ENCODE results near the gene CENPX.

CENPX gene

DNA sequence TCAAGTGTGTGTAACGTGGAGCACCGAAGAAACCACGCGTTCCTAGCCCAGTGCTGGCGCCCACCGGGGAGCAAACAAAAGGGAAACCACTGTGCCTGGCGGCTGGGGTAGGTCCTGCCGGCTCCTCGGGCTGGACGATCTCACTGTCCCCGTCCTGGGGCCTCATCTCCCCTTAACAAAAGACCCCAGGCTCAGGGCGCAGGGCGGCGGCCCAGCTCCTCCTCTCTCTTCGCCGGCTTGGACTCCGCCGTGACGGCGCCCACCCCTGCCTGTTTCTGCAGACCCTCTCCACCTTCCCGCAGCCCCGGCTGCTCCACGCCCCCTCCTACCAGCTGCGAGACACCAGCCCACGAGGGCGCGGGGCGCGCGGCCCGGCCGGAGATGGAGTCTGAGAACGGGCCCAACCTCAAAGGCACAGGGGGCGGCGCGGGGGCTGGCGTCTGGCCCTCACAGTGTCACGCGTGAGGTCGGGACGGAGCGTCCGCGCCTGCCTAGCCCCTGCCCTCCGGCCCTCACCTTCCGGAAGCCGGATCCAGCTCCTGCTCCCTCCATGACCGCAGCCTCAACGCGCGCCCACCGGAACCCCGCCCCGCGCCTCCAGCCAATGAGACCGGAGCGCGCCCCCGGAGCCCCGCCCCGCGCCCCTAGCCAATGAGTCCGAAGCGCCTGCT, at the start of gene CENPX:
Gene CENPX, minus strand, starts transcription at position 569 of the 671 bp plus-strand sequence. Its CDS starts 17 bp downstream, at position 552.
- Histone ChIP-seq H3K36me3 (ENCODE audit: control insufficient read depth, low read depth, low read length) (peaks cover 6% of the 10 kb centered on the region), H3K9me3 (ENCODE audit: control insufficient read depth, low read depth, low read length) (no peaks in the 10 kb centered on the region), H3K9ac (ENCODE audit: low read length) (peak within 1 kb of the TSS; percentile 84), H3K4me1 (ENCODE audit: control insufficient read depth, low read depth, low read length) (peaks cover 5% of the 10 kb centered on the region), H3K4me3 (ENCODE audit: low read length) (peak within 1 kb of the TSS; percentile 90), H3K27me3 (ENCODE audit: control insufficient read depth, insufficient read depth, low read length) (no peaks in the 10 kb centered on the region), H3K27ac (ENCODE audit: low read length) (no peak within 1 kb of the TSS)

DNA sequence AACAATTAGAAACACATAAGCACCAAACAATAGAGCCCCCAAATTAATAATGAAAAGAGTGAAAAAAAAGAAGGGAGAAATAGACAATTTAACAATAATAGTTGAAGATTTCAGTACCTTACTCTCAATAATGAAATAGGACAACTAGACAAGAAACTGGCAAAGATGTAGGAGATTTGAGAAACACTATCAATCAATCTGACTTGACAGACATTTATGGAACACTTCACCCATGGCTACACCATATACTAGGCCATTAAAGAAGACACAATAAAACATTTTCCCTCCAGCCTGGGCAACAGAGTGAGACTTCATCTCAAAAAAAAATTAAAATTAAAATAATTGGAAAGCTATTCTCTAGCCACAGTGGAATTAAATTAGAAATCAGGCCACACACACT, 47.9 kb upstream of the CENPX start:
- Histone ChIP-seq H3K4me1 (ENCODE audit: control insufficient read depth, low read depth, low read length) (no peaks in the 10 kb centered on the region), H3K9me3 (ENCODE audit: control insufficient read depth, low read depth, low read length) (no peaks in the 10 kb centered on the region), H3K9ac (ENCODE audit: low read length) (no peak overlapping the region), H3K27ac (ENCODE audit: low read length) (no peak overlapping the region), H3K36me3 (ENCODE audit: control insufficient read depth, low read depth, low read length) (no peaks in the 10 kb centered on the region), H3K27me3 (ENCODE audit: control insufficient read depth, insufficient read depth, low read length) (peaks cover 6% of the 10 kb centered on the region), H3K4me3 (ENCODE audit: low read length) (no peak overlapping the region)

GRCh38 chr17:82065638-82066303, 43.1 kb upstream of the CENPX start, which contains the start of gene DUS1L:
DUS1L (minus strand) TSS chr17:82065804; CDS start chr17:82065059, 745 bp downstream.
- no peak within 1 kb of the TSS for H3K27ac ChIP-seq (ENCODE audit: low read length)
- peaks cover 4% of the 10 kb centered on the region for H3K27me3 ChIP-seq (ENCODE audit: control insufficient read depth, insufficient read depth, low read length)
- no peaks in the 10 kb centered on the region for H3K4me1 ChIP-seq (ENCODE audit: control insufficient read depth, low read depth, low read length)
- H3K9ac ChIP-seq (ENCODE audit: low read length), result peak within 1 kb of the TSS; percentile 62
- peak within 1 kb of the TSS; percentile 75 for H3K4me3 ChIP-seq (ENCODE audit: low read length)
- H3K9me3 ChIP-seq (ENCODE audit: control insufficient read depth, low read depth, low read length), result no peaks in the 10 kb centered on the region
- peaks cover 14% of the 10 kb centered on the region for H3K36me3 ChIP-seq (ENCODE audit: control insufficient read depth, low read depth, low read length)

DNA sequence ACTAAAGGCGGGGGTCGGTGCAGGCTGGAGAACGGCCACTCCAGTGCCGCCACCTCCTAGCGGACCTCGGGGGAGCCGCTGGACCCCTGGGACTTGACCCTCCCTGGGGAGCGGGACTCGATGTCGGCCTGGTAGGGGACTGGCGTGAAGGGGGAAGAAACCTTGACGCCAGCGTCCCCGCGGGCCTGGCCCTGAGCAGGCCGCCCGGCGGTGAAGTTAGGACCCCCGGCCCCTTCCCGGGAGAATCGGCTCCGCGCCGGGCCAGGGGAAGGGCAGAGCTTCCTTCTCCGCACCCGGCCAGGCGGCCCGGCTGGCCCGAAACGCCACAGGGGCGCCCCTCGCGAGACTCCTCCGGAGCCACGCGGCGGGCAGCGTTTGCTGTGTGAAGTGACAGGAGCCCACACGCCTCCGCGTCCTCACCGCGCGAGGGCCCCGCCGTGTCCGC, 42.5 kb upstream of the CENPX start:
- Histone ChIP-seq H3K9me3 (ENCODE audit: control insufficient read depth, low read depth, low read length) (no peaks in the 10 kb centered on the region), H3K27ac (ENCODE audit: low read length) (no peak overlapping the region), H3K4me3 (ENCODE audit: low read length) (peak overlapping the region; percentile 75), H3K36me3 (ENCODE audit: control insufficient read depth, low read depth, low read length) (peaks cover 20% of the 10 kb centered on the region), H3K4me1 (ENCODE audit: control insufficient read depth, low read depth, low read length) (no peaks in the 10 kb centered on the region), H3K9ac (ENCODE audit: low read length) (peak overlapping the region; percentile 62), H3K27me3 (ENCODE audit: control insufficient read depth, insufficient read depth, low read length) (no peaks in the 10 kb centered on the region)

DNA sequence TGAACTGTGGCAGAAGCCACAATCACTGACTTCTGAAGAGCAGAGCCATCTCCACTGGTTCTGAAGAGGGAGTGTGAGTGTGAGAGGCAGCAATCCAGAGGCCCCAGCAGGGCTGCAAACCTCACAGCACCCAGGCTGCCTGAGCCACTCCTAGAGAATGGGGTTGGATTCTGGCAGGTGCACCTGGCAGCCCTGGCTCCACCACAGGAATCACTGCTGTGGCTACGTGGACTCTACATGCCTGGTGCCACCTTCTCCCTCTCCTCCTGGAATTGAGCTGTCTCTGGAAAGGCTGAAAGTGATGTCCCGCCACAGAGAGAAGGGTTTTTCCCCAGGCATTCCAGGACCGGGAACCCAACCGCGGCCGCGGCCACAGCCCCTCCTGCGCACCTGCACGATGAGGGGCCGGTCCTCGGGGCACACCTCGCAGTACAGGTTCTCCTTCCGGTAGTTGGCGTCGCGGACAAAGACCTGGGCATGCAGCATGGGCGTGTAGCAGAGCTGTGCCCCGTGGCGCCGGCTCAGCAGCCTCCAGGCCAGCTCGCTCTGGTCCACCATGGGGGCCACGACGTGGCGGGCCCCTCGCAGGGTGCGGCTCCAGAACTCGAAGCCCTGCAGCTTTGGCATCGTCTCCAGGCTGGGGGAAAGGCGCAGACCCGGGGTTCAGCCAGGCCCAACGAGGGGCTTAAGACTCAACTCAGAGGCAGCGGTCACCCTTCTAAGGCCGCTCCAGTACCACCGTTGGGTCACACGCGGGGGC, 41.9 kb upstream of the CENPX start:
- peaks cover 23% of the 10 kb centered on the region for H3K36me3 ChIP-seq (ENCODE audit: control insufficient read depth, low read depth, low read length)
- H3K27ac ChIP-seq (ENCODE audit: low read length), result no peak overlapping the region
- H3K4me3 ChIP-seq (ENCODE audit: low read length), result peak overlapping the region; percentile 75
- H3K9me3 ChIP-seq (ENCODE audit: control insufficient read depth, low read depth, low read length), result no peaks in the 10 kb centered on the region
- H3K9ac ChIP-seq (ENCODE audit: low read length), result peak overlapping the region; percentile 62
- no peaks in the 10 kb centered on the region for H3K4me1 ChIP-seq (ENCODE audit: control insufficient read depth, low read depth, low read length)
- no peaks in the 10 kb centered on the region for H3K27me3 ChIP-seq (ENCODE audit: control insufficient read depth, insufficient read depth, low read length)

DNA sequence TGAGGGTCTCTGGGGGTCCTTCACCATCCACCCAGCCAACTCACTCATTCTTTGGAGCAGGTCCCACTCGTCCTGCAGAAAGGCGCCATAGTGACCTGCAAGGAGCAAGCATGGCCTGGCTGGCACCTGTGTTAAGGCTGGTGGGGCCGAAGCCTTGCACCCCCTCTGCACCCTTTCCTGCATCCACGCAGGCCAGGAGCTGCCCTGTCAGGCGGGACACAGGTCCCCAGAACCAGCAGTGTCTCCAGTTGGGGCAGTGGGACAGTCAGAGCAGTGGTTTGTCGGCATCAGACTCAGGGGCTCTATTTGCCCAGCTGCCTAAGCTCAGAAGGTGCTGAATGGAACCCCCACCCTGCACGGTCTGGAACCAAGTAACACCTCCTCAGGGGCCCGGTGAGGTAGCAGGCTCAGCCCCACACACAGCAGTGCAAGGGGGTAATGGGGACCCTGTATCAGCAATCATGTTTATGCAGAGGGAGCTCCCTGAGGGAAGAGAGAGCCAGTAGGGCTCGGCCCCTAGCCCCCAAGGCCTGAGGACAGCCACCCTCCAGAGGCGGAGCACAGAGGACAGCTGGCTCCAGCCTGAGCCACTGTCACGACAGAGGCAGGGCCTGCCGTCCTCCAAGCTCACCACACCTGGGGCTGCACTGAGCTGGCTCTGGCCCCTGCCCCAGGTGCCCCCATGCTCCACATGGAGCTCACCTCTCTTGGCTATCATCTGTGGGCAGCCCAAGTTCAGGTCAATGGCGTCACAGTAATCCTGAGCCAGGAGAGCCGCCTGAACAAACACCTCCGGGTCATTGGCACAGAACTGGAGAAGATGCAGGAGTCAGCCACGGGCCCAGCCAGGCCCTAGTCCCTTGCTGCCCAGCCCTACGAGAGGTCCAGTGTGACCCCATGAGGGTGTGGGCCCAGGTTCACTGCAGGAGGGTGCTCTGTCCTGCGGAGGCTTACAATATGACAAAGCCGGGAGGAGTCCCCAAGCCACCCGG, 41.0 kb upstream of the CENPX start:
- no peak overlapping the region for H3K9ac ChIP-seq (ENCODE audit: low read length)
- H3K4me3 ChIP-seq (ENCODE audit: low read length), result no peak overlapping the region
- no peaks in the 10 kb centered on the region for H3K4me1 ChIP-seq (ENCODE audit: control insufficient read depth, low read depth, low read length)
- H3K27ac ChIP-seq (ENCODE audit: low read length), result no peak overlapping the region
- H3K36me3 ChIP-seq (ENCODE audit: control insufficient read depth, low read depth, low read length), result peaks cover 26% of the 10 kb centered on the region
- H3K27me3 ChIP-seq (ENCODE audit: control insufficient read depth, insufficient read depth, low read length), result no peaks in the 10 kb centered on the region
- H3K9me3 ChIP-seq (ENCODE audit: control insufficient read depth, low read depth, low read length), result no peaks in the 10 kb centered on the region

- H3K36me3 ChIP-seq (ENCODE audit: control insufficient read depth, low read depth, low read length), result peaks cover 30% of the 10 kb centered on the region
Measured at GRCh38 chr17:82062984-82063368, 40.3 kb upstream of the CENPX start.

GRCh38 chr17:82062076-82062983, 39.7 kb upstream of the CENPX start:
- no peaks in the 10 kb centered on the region for H3K27me3 ChIP-seq (ENCODE audit: control insufficient read depth, insufficient read depth, low read length)
- no peak overlapping the region for H3K4me3 ChIP-seq (ENCODE audit: low read length)
- H3K9me3 ChIP-seq (ENCODE audit: control insufficient read depth, low read depth, low read length), result no peaks in the 10 kb centered on the region
- no peak overlapping the region for H3K9ac ChIP-seq (ENCODE audit: low read length)
- H3K36me3 ChIP-seq (ENCODE audit: control insufficient read depth, low read depth, low read length), result peaks cover 35% of the 10 kb centered on the region
- no peaks in the 10 kb centered on the region for H3K4me1 ChIP-seq (ENCODE audit: control insufficient read depth, low read depth, low read length)
- no peak overlapping the region for H3K27ac ChIP-seq (ENCODE audit: low read length)

More at GRCh38 chr17:82062984-82063368, 40.3 kb upstream of the CENPX start:
- Histone ChIP-seq H3K9me3 (ENCODE audit: control insufficient read depth, low read depth, low read length) (no peaks in the 10 kb centered on the region), H3K4me3 (ENCODE audit: low read length) (no peak overlapping the region), H3K27me3 (ENCODE audit: control insufficient read depth, insufficient read depth, low read length) (no peaks in the 10 kb centered on the region), H3K9ac (ENCODE audit: low read length) (no peak overlapping the region), H3K27ac (ENCODE audit: low read length) (no peak overlapping the region), H3K4me1 (ENCODE audit: control insufficient read depth, low read depth, low read length) (no peaks in the 10 kb centered on the region)

DNA sequence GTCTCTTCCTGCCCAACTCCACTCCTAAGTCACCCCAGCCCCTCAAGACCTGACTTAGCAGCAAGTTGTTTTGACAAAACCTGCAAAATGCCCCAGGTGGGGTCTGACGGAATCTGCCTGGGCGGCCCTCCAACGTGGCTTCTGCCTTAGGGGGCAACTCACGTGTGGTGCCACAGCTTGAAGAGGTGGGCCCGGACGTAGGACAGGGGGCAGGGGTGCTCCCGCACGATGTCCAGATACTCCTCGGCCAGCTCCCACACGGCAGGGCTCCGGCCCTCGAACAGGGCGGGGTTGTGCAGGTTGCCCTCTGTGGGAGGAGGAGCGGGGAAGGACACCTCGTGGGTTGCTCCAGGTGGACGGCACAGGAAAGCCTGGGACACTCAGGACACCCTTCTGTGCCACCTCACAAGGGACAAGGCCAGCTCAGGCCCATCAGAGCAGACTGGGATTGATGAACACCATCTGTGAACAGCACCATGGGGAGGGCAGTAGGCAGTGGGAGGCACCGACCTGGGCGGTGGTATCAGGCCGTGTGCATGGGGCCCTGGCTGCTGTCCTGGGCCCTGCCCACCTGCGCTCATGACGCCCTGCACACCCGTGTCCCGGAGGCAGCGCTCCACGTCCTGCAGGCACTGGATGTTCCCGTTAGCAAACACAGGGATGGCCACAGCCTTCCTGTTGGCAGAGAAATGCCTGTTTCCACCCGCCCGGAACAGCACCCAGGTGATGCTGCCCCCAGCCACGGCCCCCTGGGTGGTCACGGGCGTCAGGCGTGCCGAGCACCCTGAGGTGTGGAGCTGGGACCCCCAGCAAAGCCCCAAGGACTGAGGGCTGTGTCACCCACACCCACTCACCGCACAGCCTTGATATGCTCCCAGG, 38.6 kb upstream of the CENPX start:
- H3K4me1 ChIP-seq (ENCODE audit: control insufficient read depth, low read depth, low read length), result no peaks in the 10 kb centered on the region
- H3K9me3 ChIP-seq (ENCODE audit: control insufficient read depth, low read depth, low read length), result no peaks in the 10 kb centered on the region
- H3K4me3 ChIP-seq (ENCODE audit: low read length), result no peak overlapping the region
- H3K9ac ChIP-seq (ENCODE audit: low read length), result no peak overlapping the region
- peaks cover 45% of the 10 kb centered on the region for H3K36me3 ChIP-seq (ENCODE audit: control insufficient read depth, low read depth, low read length)
- H3K27ac ChIP-seq (ENCODE audit: low read length), result no peak overlapping the region
- no peaks in the 10 kb centered on the region for H3K27me3 ChIP-seq (ENCODE audit: control insufficient read depth, insufficient read depth, low read length)

All from iPS-18a (cell line).